GM23338 (cell line): Measurements from ENCODE around the gene ROGDI.

Experiments
- CREB1 ChIP-seq: fragments of 250-450 bp; sonication (Bioruptor Pico); IDR thresholded peaks from 2 replicates; pipeline ENCODE4 v1.5.0; 2020; ENCODE audit warnings: low read depth, mild to moderate bottlenecking, moderate library complexity
- CTCF ChIP-seq, 2 experiments: fragments of 200-600 bp in 1 of 2; sonication (generic) in 1 of 2; conservative IDR thresholded peaks; 2 replicates each; pipeline versions ENCODE4 v1.5.1 to v1.6.1; 2016 to 2017; ENCODE audit warnings: antibody characterized with exemption in 2 of 2, low read depth in 2 of 2, mild to moderate bottlenecking in 2 of 2, moderate library complexity in 1 of 2
- ETS1 ChIP-seq: IDR thresholded peaks from 2 replicates; pipeline ENCODE4 v1.6.1; 2016; ENCODE audit warnings: antibody characterized with exemption
- EZH2 ChIP-seq: fragments of 200-600 bp; sonication (generic); IDR thresholded peaks from one replicate; pipeline ENCODE4 v1.8.0; 2017; ENCODE audit warnings: antibody characterized with exemption, mild to moderate bottlenecking, low read depth; ENCODE audit not compliant: unreplicated experiment
- EZH2phosphoT487 ChIP-seq: fragments of 200-600 bp; sonication (generic); IDR thresholded peaks from one replicate; pipeline ENCODE4 v1.8.1; 2018; ENCODE audit warnings: antibody characterized with exemption; ENCODE audit not compliant: unreplicated experiment
- NANOG ChIP-seq: IDR thresholded peaks from 2 replicates; pipeline ENCODE4 v1.6.1; 2016; ENCODE audit warnings: antibody characterized with exemption, borderline replicate concordance
- POLR2AphosphoS5 ChIP-seq: IDR thresholded peaks from 2 replicates; pipeline ENCODE4 v1.6.1; 2016; ENCODE audit warnings: antibody characterized with exemption, low read depth
- REST ChIP-seq: IDR thresholded peaks from one replicate; pipeline ENCODE4 v1.6.1; 2018; ENCODE audit warnings: antibody characterized with exemption; ENCODE audit not compliant: unreplicated experiment
- STAT1 ChIP-seq: IDR thresholded peaks from one replicate; pipeline ENCODE4 v1.6.1; 2016; ENCODE audit warnings: antibody characterized with exemption; ENCODE audit not compliant: unreplicated experiment
- ZNF114 ChIP-seq: fragments of 250-450 bp; sonication (Bioruptor Pico); IDR thresholded peaks from 2 replicates; pipeline ENCODE4 v1.5.0; 2020; ENCODE audit warnings: mild to moderate bottlenecking, moderate library complexity
- TF ChIP-seq, protein P1 (sequence below): fragments of 250-450 bp; sonication (Bioruptor Pico); IDR thresholded peaks from 2 replicates; pipeline ENCODE4 v1.5.0; 2020; ENCODE audit warnings: mild to moderate bottlenecking, moderate library complexity

- TF ChIP-seq STAT1 (no peak), POLR2AphosphoS5 (no peak), EZH2 (no peak), CTCF (conservative IDR thresholded peaks at IDR 0.05; ENCODE audit: low read depth in 2 of 2) (no peak), REST (no peak), ETS1 (no peak), ZNF114 (CRISPR knock-in tag) (no peak), NANOG (no peak), CREB1 (CRISPR knock-in tag) (no peak), EZH2phosphoT487 (no peak)
- TF ChIP-seq, protein P1, sequence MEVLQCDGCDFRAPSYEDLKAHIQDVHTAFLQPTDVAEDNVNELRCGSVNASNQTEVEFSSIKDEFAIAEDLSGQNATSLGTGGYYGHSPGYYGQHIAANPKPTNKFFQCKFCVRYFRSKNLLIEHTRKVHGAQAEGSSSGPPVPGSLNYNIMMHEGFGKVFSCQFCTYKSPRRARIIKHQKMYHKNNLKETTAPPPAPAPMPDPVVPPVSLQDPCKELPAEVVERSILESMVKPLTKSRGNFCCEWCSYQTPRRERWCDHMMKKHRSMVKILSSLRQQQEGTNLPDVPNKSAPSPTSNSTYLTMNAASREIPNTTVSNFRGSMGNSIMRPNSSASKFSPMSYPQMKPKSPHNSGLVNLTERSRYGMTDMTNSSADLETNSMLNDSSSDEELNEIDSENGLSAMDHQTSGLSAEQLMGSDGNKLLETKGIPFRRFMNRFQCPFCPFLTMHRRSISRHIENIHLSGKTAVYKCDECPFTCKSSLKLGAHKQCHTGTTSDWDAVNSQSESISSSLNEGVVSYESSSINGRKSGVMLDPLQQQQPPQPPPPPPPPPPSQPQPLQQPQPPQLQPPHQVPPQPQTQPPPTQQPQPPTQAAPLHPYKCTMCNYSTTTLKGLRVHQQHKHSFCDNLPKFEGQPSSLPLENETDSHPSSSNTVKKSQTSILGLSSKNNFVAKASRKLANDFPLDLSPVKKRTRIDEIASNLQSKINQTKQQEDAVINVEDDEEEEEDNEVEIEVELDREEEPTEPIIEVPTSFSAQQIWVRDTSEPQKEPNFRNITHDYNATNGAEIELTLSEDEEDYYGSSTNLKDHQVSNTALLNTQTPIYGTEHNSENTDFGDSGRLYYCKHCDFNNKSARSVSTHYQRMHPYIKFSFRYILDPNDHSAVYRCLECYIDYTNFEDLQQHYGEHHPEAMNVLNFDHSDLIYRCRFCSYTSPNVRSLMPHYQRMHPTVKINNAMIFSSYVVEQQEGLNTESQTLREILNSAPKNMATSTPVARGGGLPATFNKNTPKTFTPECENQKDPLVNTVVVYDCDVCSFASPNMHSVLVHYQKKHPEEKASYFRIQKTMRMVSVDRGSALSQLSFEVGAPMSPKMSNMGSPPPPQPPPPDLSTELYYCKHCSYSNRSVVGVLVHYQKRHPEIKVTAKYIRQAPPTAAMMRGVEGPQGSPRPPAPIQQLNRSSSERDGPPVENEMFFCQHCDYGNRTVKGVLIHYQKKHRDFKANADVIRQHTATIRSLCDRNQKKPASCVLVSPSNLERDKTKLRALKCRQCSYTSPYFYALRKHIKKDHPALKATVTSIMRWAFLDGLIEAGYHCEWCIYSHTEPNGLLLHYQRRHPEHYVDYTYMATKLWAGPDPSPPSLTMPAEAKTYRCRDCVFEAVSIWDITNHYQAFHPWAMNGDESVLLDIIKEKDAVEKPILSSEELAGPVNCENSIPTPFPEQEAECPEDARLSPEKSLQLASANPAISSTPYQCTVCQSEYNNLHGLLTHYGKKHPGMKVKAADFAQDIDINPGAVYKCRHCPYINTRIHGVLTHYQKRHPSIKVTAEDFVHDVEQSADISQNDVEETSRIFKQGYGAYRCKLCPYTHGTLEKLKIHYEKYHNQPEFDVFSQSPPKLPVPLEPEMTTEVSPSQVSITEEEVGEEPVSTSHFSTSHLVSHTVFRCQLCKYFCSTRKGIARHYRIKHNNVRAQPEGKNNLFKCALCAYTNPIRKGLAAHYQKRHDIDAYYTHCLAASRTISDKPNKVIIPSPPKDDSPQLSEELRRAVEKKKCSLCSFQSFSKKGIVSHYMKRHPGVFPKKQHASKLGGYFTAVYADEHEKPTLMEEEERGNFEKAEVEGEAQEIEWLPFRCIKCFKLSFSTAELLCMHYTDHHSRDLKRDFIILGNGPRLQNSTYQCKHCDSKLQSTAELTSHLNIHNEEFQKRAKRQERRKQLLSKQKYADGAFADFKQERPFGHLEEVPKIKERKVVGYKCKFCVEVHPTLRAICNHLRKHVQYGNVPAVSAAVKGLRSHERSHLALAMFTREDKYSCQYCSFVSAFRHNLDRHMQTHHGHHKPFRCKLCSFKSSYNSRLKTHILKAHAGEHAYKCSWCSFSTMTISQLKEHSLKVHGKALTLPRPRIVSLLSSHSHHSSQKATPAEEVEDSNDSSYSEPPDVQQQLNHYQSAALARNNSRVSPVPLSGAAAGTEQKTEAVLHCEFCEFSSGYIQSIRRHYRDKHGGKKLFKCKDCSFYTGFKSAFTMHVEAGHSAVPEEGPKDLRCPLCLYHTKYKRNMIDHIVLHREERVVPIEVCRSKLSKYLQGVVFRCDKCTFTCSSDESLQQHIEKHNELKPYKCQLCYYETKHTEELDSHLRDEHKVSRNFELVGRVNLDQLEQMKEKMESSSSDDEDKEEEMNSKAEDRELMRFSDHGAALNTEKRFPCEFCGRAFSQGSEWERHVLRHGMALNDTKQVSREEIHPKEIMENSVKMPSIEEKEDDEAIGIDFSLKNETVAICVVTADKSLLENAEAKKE (CRISPR knock-in tag) = no peak
These were observed 1.7 kb upstream of the ROGDI start for GRCh38 chr16:4803898-4804762.
